ENCODE measurements around the gene CLTCL1.

CLTCL1 gene

DNA sequence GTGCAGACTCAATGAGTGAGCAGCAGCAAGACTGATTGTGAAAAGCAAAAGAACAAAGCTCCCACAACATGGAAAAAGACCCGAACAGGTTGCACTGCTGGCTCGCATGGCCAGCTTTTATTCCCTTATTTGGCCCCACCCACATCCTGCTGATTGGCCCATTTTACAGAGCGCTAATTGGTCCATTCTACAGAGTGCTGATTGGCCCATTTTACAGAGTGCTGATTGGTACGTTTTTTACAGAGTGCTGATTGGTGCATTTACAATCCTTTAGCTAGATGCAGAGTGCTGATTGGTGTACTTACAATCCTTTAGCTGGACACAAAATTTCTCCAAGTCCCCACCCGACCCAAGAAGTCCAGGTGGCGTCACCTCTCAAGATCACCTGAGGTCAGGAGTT lies 97.6 kb downstream of the CLTCL1 start:
- no peak for DNase-seq

DNA sequence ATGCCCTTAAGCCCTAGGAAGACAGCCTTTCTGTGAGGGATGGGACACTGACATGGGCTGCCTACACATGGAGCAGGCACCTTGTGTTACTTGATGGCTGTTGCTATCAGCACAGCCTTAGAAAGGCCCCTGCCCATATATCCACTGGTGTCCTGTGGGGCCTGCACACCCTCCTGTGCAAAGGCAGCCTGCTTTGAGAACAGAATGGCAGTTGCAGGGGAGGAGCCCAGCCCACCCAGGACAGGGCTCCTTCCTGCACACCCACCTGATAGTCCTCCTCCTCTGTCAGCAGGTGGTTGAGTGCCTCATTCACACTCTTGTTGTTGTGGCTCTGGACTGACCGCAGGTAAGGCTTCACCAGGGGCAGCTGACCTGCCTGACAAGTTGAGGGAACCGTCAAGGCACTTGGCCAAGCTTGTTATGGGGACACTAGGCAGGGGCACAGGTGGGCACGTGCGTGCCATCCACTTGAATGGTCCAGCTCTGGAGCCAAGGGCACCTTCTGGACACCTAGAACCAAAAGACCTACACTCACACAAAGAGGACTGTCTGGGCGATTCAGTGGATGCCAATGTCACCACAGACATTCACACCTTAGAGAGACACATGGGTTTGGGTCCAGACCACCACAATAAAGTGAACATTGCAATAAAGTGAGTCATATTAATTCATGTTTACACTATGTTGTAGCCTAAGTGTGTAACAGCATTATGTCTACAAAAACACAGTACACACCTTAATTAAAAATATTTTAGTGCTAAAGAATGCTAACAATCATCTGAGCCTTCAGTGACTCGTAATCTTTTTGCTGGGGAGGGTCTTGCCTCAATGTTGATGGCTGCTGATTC lies 103.6 kb downstream of the CLTCL1 start:
- DNase-seq = no peak

DNA sequence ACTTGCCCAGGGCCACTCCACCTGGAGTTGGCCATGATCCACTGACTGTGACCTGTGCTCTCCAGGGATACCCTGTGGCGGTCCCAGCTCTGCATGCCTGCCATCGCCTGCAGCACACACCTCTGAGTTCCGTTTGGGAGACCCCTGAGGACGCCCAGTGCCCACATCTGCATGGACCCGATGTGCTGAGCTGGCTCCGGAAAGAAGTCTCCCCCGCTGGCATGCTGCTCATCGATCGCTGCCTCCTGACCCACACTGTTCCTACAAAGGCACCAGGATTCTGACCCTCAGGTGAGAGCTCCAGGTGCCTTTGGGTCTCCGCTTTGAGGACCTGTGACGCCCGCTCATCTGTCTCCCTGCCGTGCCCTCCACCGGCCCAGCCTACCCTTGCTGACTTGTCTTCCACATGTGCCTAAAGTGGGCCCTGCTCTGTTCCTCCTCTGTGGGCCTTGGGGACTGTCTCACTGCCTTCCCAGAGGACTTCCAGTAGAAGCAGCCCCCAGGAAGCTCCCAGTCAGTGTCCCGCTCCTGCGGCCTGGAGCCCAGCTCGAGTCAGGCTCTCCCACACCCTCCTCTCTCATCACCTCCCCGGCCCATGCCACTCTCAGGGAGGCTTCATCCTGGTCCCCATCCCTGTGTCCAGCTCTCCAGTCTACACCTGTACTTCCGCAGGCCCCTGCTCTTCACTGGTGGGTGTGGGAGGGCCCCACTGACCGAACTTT lies 107.1 kb downstream of the CLTCL1 start:
- DNase-seq = no peak

DNA sequence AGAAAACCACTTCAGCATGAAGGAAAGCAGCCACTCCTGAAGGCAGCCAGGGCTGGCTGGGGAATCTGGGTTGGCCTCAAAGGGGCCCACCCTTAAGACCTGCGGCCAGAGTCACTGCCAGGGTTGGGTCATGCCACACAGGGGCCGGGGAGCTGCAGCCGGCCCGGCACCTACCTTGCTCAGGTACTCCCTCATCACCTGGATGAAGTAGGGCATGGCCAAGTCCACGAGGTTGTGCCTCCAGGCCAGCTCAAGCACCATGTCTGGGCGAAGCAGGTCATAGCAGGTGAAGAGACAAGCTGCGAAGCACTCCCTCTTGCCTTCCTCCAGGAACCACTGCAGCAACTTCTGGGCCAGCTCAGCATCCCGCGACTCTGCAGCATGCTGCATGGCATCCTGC lies 108.3 kb downstream of the CLTCL1 start:
- DNase-seq = no peak

DNA sequence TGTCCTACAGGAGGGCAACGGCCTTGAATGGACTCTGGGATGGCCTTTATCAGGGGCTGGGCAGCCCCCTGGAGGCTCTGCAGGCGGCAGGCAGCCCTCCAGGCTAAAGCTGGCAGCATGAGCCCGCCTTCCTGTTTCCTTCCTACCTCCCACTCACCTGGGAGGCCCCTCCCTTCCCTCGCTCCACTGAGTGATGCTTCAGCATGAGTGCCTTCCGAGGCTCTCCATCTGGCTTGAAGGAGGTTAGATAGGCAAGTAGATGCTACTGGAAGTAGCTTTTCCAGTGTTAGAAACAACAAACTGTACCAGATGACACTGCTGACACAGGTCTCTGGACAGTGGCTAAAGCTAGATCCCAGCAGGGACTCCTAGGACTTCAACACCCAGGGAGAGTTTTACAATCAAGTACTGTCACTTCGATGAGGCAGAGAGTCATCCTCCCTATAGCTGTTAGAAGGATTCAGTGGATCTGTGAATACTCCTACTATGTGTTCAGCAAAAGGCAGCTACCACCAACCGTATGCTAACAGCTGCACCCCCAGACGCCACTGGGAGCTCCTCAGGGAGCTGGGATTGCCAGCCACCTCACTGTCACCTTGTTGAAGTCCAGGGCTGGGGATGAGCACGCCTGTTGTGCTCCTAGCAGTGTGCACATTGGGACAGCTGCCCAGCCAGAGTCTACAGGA lies 108.9 kb downstream of the CLTCL1 start:
- DNase-seq = no peak

DNA sequence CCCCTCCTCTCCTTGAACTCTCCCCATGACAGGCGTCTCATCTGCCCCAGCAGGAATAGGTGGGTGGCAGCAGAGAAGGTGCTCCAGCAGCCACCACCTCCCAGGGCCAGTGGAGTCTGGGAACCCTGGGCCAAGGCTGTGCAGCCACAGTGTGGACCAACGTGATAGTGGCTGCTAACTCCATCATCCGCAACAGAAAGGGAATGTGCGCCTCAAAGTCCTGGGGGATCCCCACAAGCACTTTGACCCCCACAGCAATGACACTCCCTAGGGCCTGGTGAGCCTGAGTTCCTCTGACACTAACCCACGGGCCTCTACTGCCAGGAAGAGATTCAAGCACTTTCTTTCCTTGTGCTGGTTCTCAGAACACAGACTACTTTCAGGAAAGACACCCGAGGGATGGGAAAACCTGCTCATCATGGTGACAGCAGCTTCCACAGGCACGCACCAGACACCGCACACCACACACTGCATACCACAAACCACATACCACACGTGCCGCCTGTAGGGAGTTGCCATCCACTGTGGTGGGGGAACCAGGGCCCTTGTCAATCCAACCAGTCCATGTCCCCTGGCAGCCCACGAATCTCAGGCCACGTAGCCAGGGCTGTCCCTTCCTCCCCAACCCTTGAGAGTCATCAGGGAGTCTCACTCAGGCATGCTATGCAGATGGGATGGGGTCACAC lies 109.6 kb downstream of the CLTCL1 start:
- no peak for DNase-seq

DNA sequence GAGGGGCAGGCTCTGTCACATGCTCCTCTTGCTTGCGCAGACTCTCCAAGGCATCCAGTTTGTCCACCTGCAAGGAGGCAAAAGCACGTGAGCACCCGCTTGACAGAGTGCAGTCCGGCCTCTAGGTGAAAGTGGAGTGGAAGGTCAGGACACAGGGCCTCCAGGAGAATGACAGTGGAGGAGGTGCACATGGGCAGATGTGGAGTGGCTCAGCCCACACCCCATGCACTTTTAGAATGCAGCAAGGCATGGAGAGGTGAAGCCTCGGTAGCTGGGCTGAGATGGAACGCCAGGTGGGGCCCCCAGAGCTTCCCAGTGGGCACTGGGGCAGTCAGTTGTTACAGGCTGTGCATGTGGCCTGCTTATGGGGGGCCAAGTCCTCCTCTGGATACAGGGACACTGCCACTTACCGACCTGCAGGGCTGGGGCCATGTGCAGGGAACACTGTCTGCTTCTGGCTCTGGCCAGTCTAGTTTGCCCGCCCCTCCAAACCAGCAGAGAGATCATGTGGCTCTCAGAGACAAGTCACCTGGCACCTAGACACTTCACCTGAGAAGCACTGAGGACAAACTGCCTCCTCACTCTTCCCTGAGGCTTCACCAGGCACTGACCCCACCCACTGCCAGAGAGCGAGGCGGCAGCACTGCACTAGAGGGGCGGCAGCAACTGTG lies 110.6 kb downstream of the CLTCL1 start:
- no peak for DNase-seq

DNA sequence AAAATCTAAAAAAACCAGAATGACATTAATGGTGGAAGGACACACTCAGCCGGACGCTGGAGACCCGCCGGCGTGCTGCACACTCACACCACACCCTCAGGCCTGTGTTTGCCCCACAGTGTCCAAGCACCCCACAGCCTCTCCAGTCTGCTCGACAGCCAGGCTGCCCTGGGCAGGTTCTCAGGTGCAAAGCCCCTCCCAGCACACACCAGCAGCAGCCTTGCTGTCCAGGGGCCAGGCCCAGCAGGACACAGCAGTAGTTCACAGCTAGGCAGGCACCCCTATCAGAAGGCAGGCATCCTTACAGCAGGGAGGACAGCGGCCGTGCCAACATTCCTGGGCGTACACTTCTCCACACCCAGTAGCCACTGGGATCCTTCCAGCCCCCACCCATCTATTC lies 111.3 kb downstream of the CLTCL1 start:
- no peak for DNase-seq

DNA sequence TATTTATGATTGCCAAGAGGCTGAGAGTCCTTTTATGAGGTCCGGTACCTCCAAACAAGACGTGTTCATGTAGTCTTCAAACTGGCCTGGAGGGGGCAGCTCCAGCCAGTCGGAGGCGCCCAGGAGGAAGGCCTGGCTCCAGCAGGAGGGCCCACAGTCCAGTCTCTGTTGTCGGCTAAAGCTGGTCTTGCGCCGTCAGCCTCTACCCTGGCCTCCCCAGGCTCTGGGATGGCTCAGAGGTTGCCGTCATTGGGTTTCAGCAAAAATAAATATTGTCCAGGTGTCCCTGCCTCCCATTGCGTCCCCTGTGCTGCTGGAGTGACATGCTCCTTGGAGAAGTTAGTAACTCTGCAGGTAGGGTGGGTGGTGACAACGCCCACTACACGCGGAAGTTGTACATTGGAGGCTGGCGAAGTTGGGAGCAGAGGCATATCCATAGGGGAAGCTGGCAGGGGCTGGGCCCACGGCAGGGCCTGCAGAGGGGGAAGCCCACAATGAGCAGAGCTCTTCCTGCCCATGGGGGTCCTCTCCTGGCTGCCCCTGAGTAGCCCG lies 111.9 kb downstream of the CLTCL1 start:
- peak; percentile 57 for DNase-seq

DNA sequence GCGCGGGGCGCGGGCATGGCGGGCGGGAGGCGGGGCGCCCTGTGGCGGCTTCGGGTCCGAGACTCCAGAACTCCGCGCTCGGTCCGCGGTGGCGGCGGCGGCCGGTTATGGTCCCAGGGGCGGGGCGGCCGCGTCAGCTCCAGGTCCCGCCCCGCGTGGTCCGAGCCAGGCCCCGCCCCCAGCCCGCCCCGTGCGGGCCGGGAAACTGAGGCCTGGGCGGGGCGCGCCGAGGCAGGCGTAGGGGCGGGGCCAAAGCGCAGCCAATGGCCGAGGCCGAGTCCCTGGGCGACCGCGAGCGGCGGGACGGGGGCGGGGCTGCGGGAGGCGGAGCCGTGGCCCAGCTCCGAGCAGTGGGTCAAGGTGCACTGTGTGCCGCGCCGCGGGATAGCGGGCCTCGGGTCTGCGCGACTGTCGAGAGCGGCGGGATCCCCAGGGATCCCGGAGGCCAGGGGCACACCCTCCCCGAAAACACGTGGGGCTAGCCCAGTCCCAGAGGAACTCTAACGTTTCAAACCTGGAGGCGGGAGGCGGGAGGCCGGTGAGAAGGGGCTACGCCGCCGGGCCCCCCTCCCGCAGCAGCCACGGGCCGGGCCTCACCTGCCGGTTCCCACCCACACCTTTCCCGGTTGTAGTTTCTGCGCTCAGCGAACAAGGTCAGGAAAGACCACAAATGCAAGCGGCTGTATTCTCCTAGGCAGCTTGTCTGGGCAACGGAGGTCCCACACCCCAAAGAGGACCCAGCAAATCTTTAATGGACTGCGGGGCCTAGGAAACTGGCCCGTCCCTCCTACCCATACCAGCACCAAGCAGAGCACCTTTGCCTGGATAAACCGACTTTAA lies 112.6 kb downstream of the CLTCL1 start, which contains the start of gene SLC25A1:
Gene SLC25A1 (minus strand): TSS at position 80 of the 840 bp plus-strand sequence. CDS start 63 bp downstream, at position 17.
- peak; percentile 91 for DNase-seq

DNA sequence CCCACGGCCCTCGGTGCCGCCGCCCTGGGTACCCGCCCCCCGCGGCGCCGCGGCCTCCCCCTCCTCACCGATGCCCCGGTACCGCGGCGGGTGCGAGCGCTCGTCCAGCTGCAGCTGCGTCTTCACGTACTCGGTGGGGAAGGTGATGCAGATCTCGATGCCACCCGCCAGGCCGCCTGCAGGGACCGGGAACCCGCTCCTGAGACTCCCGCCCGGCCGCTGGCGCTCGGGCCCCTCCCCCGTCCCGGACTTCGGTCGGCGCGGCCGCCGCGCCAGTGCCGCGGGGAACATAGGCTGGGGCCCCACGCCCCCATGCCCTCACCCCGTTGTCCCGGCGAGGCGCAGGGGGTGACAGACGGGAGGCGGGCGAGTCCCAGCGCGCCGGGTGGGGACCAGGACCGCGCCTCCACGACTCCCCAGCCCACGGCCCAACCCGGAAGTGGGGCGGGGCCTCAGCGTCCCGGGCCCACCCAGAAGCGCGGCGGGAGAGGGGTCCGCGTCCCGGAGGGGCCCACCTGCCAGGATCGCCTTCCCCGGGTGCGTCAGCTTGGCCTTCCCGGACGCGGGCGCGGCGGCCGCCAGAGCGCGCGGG lies 113.4 kb downstream of the CLTCL1 start:
- DNase-seq = peak; percentile 20

DNA sequence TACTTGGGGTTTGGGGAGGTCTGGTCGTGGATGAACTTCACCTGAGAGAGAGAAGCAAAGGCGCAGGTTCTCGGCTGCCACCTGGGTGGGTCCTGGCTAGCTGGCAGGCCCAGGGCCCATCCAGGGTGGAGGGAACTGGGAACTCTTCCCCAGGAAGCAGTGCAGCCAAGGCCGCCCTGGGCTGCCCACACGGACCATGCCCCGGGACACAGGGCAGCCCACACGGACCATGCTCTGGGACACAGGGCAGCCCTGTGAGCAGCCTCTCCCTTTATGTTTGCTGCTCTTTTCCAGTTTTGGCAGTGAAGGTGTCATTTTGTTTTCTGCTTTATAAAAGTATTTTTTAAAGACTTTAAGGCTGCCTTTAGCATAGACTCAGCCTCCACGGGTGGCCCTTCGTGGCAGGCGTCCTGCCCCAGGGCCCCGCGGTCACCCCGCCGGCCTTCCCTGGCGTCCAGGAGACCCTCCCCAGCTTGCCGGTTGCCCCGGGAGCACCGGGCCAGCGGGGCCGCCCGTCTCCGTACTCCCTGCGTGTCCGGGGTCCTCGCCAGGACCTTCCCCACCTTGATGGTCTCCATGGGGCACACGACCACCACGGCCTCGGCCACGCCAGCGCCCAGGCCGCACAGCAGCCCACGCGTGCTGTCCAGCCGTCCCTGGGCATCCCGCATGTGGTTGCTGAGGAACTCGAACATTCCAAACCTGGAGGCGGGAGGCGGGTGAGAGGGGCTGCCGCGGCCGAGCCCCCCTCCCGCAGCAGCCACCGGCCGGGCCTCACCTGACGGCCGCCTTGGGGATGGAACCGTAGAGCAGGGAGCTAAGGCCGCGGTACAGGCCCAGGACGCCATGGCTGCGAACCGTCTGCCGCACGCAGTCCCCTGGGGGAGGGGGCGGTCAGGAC lies 114.1 kb downstream of the CLTCL1 start:
- no peak for DNase-seq

DNA sequence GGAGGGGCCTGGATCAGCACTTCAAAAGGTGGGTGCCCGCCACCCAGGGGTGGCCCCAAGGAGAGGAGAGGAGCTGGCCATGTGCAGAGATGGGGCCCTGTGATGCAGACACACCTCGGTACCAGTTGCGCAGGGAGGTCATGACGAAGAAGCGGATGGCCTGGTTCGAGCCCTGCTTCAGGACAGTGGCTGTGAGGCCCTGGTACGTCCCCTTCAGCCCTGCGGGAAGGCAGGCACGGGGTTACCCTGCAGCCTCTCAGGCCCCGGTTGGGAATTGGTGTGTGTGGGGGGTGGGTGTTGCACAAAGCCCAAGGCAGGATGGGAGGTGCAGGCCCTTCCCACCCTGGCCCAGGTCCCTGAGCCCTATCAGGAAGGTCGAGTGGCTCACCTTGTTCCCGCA lies 114.8 kb downstream of the CLTCL1 start:
- DNase-seq = no peak

DNA sequence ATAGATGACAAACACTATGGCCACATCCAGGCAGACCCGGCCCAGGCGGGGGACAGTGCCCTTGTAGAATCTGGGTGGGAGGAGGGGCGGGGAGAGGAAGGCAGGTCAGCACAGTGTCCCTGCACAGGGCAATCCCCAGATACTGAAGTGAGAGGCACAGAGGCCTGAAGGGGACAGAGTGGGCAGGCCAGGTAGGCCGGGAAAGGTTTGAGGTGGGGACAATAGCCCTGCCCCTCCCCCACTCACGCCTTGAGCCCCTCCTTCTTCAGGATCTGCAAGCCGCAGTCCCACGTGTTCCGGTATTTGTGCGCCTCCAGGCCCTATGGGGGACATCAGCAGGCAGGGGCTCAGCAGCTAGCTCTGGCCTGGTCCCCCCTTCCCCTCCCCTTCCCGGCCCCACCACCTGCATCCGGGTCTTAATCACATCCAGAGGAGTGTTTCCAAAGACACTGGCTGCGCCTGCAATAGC lies 115.3 kb downstream of the CLTCL1 start:
- DNase-seq = no peak

DNA sequence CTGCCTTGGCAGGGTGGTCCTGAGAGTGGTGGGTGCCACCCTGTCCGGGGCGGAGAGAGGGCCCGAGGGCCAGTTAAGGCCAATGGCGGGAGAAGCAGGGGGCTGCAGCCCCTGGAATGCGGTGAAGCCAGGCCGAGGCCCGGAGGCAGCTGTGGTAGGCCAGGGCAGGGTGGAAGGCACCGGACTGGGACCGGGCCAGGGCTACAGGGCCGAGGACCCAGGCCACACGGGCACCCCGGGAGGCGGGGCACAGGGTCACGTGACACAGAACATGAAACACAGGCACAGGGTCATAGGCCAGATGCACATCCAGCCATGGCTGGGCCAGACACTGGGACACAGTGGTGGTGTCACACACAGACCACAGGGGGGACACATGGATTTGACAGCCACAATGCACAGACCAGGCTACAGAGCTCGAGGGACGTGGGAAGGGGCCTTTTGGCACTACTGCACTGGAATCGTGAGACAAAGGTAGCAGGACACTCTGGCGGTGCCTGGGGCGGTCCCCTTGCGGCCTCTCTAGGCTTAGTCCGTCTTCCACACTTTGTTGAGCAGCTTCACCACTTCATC lies 115.8 kb downstream of the CLTCL1 start:
- DNase-seq = no peak

DNA sequence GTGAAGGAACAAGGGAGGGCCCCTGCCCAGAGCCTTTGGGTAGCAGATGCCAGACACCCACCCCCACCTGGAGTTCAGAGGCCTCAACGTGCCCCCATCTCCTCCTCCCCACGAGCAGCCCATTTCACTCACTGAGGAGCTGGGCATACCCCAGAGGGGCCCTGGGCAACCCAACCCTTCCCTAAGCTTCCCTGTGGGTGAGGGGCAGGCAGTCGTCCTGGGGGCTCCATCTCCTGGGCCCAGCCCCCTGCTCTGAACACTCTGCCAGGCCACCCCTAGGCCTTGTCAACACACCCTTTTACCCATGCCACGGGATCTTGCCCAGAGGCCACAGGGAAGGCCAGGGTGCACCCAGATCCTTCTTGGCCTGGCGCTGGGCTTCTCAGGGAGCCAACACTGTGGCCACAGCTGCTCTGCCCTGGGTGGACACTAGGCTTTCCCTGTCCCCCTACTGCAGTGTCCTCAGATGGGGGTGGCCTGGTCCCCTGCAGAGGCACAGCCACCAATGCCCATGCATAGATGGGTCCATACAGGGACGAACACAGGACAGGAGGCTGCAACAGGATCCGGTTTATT lies 116.4 kb downstream of the CLTCL1 start:
- DNase-seq = no peak

DNA sequence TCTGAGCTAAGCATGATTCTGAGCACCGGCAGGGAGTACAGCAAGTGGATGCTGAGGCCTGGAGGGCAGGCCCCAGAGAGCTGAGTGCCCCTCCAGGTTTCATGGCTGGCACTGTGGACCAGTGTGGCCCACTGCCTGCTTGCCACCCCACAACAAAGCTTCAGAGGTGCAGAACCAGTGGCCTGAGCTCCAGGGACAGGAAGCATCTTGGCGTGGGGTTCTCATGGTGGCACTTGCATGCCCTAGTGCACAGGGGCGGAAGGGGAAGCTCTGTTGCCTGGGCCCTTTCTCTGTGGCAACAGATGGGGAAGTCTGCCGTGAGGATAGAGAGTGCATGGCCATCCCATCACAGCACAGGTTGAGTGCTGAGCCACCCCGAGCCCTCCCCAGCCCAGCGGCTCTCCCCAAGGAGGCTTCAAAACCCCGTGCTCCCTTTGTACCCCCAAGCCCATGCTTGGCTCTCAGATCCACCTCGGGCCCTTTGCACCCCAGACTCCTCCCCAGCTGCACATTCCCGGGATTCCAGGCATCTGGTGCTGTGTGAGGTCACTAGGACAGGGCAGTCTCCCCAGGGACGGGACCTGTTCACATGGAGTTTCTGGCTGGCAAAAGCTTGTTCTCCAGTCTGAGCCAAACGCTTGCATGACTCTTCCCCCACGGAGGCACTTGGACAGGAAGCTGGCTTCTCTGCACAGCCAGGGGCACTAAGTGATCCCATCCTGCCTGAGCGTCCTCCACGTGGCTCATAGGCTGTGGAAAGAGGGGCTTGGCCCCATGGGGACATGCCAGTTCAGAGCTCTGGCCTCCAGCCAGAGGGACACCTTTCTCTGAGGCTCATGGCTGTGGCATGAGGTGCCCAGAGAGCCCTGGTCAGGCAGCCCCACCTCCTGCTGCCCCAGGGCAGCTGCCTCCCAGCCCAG lies 117.2 kb downstream of the CLTCL1 start:
- peak; percentile 42 for DNase-seq
